Mucosa of stomach (tissue), 1 donor: Measurements from ENCODE around the gene CNIH2.
"Not testable (repeated sequence)": the region's sequence is repeated elsewhere in the genome, so short reads cannot be mapped to it uniquely, and the experiment has no call there.

Experiments
- H3K27me3 ChIP-seq: one replicate; pipeline ENCODE4 v1.7.0; 2013; ENCODE audit warnings: mild to moderate bottlenecking, low read length; ENCODE audit not compliant: control insufficient read depth, insufficient read depth
- H3K36me3 ChIP-seq: one replicate; pipeline ENCODE4 v1.7.0; 2013; ENCODE audit warnings: low read length; ENCODE audit not compliant: control insufficient read depth, insufficient read depth
- H3K4me1 ChIP-seq: one replicate; pipeline ENCODE4 v1.7.0; 2013; ENCODE audit warnings: mild to moderate bottlenecking, low read length; ENCODE audit not compliant: control insufficient read depth, insufficient read depth
- H3K4me3 ChIP-seq: one replicate; pipeline ENCODE4 v1.7.0; 2013; ENCODE audit warnings: low read length
- H3K9ac ChIP-seq: one replicate; pipeline ENCODE4 v1.7.0; 2013; ENCODE audit warnings: mild to moderate bottlenecking, low read length, moderate library complexity
- H3K9me3 ChIP-seq: one replicate; pipeline ENCODE4 v1.7.0; 2013; ENCODE audit warnings: mild to moderate bottlenecking, low read length, moderate library complexity; ENCODE audit not compliant: control insufficient read depth
- donor health status: Pancreatic carcinoma.

Gene CNIH2

GRCh38 chr11:66240781-66241136, 37.2 kb upstream of the CNIH2 start:
- no peaks in the 10 kb centered on the region for H3K4me1 ChIP-seq
- no peaks in the 10 kb centered on the region for H3K27me3 ChIP-seq
- no peak overlapping the region for H3K4me3 ChIP-seq
- H3K9me3 ChIP-seq = no peaks in the 10 kb centered on the region
- no peak overlapping the region for H3K9ac ChIP-seq
- peaks cover 12% of the 10 kb centered on the region for H3K36me3 ChIP-seq

- Histone ChIP-seq H3K4me1 (no peaks in the 10 kb centered on the region), H3K4me3 (no peak overlapping the region), H3K9me3 (no peaks in the 10 kb centered on the region), H3K9ac (no peak overlapping the region), H3K27me3 (no peaks in the 10 kb centered on the region), H3K36me3 (peaks cover 7% of the 10 kb centered on the region)
Observed at GRCh38 chr11:66242095-66242765, 35.7 kb upstream of the CNIH2 start.

- no peak overlapping the region for H3K4me3 ChIP-seq
Observed at GRCh38 chr11:66243782-66244535, 34.0 kb upstream of the CNIH2 start.

GRCh38 chr11:66247295-66247694, 30.7 kb upstream of the CNIH2 start:
- H3K4me1 ChIP-seq = no peaks in the 10 kb centered on the region
- H3K36me3 ChIP-seq = peaks cover 5% of the 10 kb centered on the region
- H3K27me3 ChIP-seq = no peaks in the 10 kb centered on the region
- no peaks in the 10 kb centered on the region for H3K9me3 ChIP-seq
- H3K4me3 ChIP-seq = no peak overlapping the region
- no peak overlapping the region for H3K9ac ChIP-seq

More at GRCh38 chr11:66243782-66244535, 34.0 kb upstream of the CNIH2 start:
- no peak overlapping the region for H3K9ac ChIP-seq
- no peaks in the 10 kb centered on the region for H3K9me3 ChIP-seq
- H3K27me3 ChIP-seq = no peaks in the 10 kb centered on the region
- peaks cover 7% of the 10 kb centered on the region for H3K36me3 ChIP-seq
- H3K4me1 ChIP-seq = no peaks in the 10 kb centered on the region

- H3K9ac ChIP-seq = no peak overlapping the region
- H3K4me1 ChIP-seq = no peaks in the 10 kb centered on the region
- H3K4me3 ChIP-seq = no peak overlapping the region
- no peaks in the 10 kb centered on the region for H3K27me3 ChIP-seq
- no peaks in the 10 kb centered on the region for H3K9me3 ChIP-seq
- H3K36me3 ChIP-seq = no peaks in the 10 kb centered on the region
Observed at GRCh38 chr11:66247801-66248200, 30.2 kb upstream of the CNIH2 start.

- H3K4me3 ChIP-seq = no peak overlapping the region
- H3K27me3 ChIP-seq = no peaks in the 10 kb centered on the region
- no peaks in the 10 kb centered on the region for H3K9me3 ChIP-seq
- H3K36me3 ChIP-seq = no peaks in the 10 kb centered on the region
- H3K9ac ChIP-seq = no peak overlapping the region
- H3K4me1 ChIP-seq = no peaks in the 10 kb centered on the region
Observed at GRCh38 chr11:66248903-66249302, 29.1 kb upstream of the CNIH2 start.

GRCh38 chr11:66251809-66252208, 26.2 kb upstream of the CNIH2 start:
- H3K27me3 ChIP-seq = peaks cover 3% of the 10 kb centered on the region
- no peak overlapping the region for H3K9ac ChIP-seq
- no peak overlapping the region for H3K4me3 ChIP-seq
- H3K9me3 ChIP-seq = no peaks in the 10 kb centered on the region
- H3K36me3 ChIP-seq = no peaks in the 10 kb centered on the region
- H3K4me1 ChIP-seq = no peaks in the 10 kb centered on the region

- H3K27me3 ChIP-seq, H3K9ac ChIP-seq, H3K9me3 ChIP-seq, H3K36me3 ChIP-seq, H3K4me1 ChIP-seq, H3K4me3 ChIP-seq: not testable (repeated sequence)
Observed at GRCh38 chr11:66253081-66253480, 24.9 kb upstream of the CNIH2 start.

GRCh38 chr11:66258473-66258893, 19.5 kb upstream of the CNIH2 start:
- Histone ChIP-seq H3K27me3 (peaks cover 6% of the 10 kb centered on the region), H3K9me3 (no peaks in the 10 kb centered on the region), H3K4me1 (peaks cover 5% of the 10 kb centered on the region), H3K4me3 (peak overlapping the region; percentile 69), H3K9ac (peak overlapping the region; percentile 55), H3K36me3 (no peaks in the 10 kb centered on the region)

GRCh38 chr11:66259225-66259624, 18.8 kb upstream of the CNIH2 start:
- H3K9me3 ChIP-seq = no peaks in the 10 kb centered on the region
- no peak overlapping the region for H3K9ac ChIP-seq
- no peaks in the 10 kb centered on the region for H3K36me3 ChIP-seq
- H3K27me3 ChIP-seq = peaks cover 6% of the 10 kb centered on the region
- no peak overlapping the region for H3K4me3 ChIP-seq
- peaks cover 5% of the 10 kb centered on the region for H3K4me1 ChIP-seq

GRCh38 chr11:66259956-66260355, 18.0 kb upstream of the CNIH2 start:
- Histone ChIP-seq H3K9ac (no peak overlapping the region), H3K27me3 (peaks cover 6% of the 10 kb centered on the region), H3K9me3 (no peaks in the 10 kb centered on the region), H3K4me3 (no peak overlapping the region), H3K36me3 (no peaks in the 10 kb centered on the region), H3K4me1 (peaks cover 5% of the 10 kb centered on the region)

GRCh38 chr11:66261578-66261977, 16.4 kb upstream of the CNIH2 start:
- H3K4me1 ChIP-seq = peaks cover 10% of the 10 kb centered on the region
- H3K9ac ChIP-seq = no peak overlapping the region
- no peak overlapping the region for H3K4me3 ChIP-seq
- H3K27me3 ChIP-seq = peaks cover 5% of the 10 kb centered on the region
- H3K36me3 ChIP-seq = no peaks in the 10 kb centered on the region
- no peaks in the 10 kb centered on the region for H3K9me3 ChIP-seq
